ENCODE results near the gene HSPA4L. TPM values are rescaled to one million over a fixed set of nuclear protein-coding genes. Genes with fewer than 3 reads are reported as not detected.

HSPA4L gene
- polyA plus RNA-seq, 1 donor from 2014 or later: not detected

DNA sequence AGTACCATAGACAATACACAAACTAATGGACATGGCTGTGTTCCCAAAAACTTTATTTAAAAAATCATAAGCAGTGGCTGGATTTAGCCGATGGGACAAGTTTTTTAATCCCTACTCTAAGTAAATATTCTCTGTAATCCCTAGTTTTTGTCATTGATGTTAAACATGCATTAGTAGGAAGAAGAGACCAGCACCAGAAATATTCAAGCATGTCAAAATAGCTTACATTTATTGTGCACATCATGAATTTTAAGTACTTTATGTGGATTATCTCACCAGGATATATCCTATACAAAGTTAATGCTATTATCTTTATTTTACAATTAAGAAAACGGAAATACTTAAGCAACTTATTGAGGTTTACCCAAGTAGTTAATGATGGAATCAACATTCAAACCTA is 46.0 kb downstream of the HSPA4L start:
- Mint-ChIP-seq H3K4me1 (peaks cover 6 to 11% (median 7%) of the 10 kb centered on the region in 3 donors), H3K27me3 (no peaks in the 10 kb centered on the region), H3K27ac (no peak overlapping the region), H3K9me3 (no peaks in the 10 kb centered on the region), H3K4me3 (no peak overlapping the region), H3K36me3 (no peaks in the 10 kb centered on the region)

DNA sequence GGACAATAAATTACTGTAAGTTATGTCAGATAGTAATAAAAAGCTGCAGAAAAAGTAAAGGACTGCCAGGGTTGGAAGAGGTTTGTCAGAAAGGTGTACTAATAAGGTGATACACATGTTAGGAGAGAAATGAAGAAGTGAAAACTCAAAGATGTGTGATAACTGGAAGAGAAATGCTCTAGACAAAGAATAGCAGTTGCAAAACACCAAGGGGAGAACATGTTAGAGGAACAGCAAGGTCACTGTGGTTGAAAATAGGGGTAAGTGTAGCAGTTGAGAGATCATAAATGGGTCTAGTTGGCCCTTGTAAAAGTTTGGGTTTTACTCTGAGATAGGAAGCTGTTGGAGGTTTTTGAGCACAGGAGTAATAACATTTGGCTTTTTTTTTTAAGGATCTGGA is 46.9 kb downstream of the HSPA4L start:
- Mint-ChIP-seq H3K27ac (no peak overlapping the region), H3K27me3 (no peaks in the 10 kb centered on the region), H3K36me3 (no peaks in the 10 kb centered on the region), H3K4me1 (peaks cover 6 to 11% (median 7%) of the 10 kb centered on the region in 3 donors), H3K9me3 (no peaks in the 10 kb centered on the region), H3K4me3 (no peak overlapping the region)

DNA sequence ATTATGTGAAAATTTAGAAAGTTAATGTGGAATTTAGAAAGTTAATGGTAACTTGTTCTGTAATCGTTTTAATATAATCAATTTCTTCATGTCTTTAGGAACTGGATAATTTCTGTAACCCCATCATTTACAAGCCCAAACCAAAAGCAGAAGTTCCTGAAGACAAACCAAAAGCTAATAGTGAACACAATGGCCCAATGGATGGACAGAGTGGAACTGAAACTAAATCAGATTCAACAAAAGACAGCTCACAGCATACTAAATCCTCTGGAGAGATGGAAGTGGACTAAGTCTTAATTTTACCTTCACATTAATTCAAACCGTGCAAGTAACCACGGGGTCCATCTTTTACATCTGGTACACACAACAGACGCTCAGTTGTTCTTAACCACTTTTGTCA is 50.5 kb downstream of the HSPA4L start:
- Mint-ChIP-seq H3K27me3 (no peaks in the 10 kb centered on the region), H3K4me1 (peaks cover 6 to 11% (median 7%) of the 10 kb centered on the region in 3 donors), H3K4me3 (no peak overlapping the region), H3K9me3 (no peaks in the 10 kb centered on the region), H3K36me3 (no peaks in the 10 kb centered on the region), H3K27ac (no peak overlapping the region)

DNA sequence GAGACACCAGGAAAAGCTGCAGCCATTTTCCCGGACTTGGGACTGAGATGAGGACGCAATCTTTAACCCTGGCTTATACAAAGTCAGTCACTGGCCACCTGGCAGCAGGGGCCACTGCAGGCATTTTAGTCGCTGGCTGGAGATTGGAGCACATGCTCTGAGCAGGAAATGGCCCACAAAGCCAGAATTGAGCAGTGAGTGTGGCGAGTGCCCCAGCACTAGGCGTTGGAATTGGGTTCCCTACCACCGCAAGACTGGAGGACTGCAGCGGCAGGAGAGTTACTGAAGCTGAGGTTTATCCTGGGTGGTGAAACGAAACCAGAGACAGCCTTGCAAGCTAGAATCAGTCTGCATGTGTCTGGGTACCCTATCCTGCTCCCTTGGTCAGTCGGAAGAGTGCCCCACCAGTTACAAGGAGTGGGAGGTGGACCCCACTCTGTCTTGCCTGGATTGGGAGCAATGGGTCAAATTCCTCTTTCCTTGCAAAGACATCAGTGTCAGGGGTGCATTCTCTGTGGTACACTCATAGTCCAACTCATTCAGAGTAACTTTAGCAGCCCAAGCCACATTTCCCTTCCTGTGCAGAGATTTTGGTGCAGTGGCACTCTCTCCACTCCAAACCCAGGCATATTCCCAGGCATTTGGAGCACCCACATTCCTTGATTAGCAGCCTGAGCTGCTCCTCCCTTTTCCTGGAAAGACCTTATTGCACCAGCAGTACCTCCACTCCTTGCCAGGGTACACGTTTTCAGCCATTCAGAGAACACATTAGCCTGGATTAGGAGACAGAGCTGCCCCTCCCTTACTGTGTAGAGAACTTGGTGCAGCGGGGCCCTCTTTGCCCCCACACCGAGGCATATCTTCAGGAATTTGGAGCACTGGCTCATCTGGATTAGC is 61.8 kb downstream of the HSPA4L start:
- Mint-ChIP-seq H3K4me1 (no peaks in the 10 kb centered on the region), H3K9me3 (peaks cover 8 to 23% (median 14%) of the 10 kb centered on the region in 3 donors), H3K27me3 (no peaks in the 10 kb centered on the region), H3K4me3 (no peak overlapping the region), H3K27ac (no peak overlapping the region), H3K36me3 (peaks cover 15% of the 10 kb centered on the region)

DNA sequence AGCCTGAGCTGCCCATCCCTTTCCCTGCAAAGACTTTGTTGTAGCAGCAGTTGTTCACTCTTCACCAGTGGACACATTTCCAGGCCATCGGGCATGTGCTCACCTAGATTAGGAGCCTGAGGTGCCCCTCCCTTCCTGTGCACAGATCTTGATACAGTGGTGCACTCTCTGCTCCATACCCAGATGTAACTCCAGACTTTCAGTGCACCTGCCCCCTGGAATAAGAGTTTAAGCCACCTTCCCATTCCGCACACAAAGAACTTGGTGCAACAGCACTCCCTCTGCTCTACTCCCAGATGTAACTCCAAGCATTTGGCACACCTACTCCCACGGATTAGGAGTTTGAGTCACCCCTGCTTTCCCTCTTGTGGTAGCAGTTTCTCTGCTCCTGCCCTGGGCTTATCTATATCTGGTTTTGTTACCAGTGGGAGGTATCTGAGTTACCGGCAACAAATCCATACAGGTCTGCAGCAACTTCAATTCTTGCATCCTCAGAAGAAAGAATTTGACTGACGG is 62.5 kb downstream of the HSPA4L start:
- no peak overlapping the region for H3K27ac Mint-ChIP-seq
- H3K9me3 Mint-ChIP-seq: peaks cover 11 to 26% (median 18%) of the 10 kb centered on the region in 3 donors
- no peaks in the 10 kb centered on the region for H3K27me3 Mint-ChIP-seq
- no peaks in the 10 kb centered on the region for H3K4me1 Mint-ChIP-seq
- no peak overlapping the region for H3K4me3 Mint-ChIP-seq
- peaks cover 18% of the 10 kb centered on the region for H3K36me3 Mint-ChIP-seq

DNA sequence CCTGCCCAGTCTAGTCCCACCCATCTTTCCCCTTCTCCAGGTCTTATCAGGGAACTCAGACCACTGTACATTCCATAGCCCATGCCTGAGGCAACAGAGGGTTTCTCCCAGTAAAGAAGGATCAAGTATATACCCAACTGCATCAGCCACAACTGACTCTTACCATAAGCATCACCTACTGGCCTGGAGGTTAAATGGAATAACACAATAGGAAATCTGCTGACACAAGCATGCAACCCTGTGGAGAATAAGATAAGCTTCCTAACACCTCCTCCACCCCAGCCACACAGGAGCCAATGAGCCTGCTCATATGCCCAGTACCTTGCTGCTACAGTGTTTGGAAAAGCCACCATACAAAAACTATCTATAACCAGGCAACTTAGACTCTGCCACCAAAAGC is 63.9 kb downstream of the HSPA4L start:
- H3K27me3 Mint-ChIP-seq: no peaks in the 10 kb centered on the region
- H3K27ac Mint-ChIP-seq: peak overlapping the region in 1 of 3 donors; percentile 29
- H3K4me1 Mint-ChIP-seq: no peaks in the 10 kb centered on the region
- peak overlapping the region in 1 of 4 donors; percentile 58 for H3K4me3 Mint-ChIP-seq
- peaks cover 17 to 36% (median 26%) of the 10 kb centered on the region in 3 donors for H3K9me3 Mint-ChIP-seq
- peaks cover 23% of the 10 kb centered on the region for H3K36me3 Mint-ChIP-seq

DNA sequence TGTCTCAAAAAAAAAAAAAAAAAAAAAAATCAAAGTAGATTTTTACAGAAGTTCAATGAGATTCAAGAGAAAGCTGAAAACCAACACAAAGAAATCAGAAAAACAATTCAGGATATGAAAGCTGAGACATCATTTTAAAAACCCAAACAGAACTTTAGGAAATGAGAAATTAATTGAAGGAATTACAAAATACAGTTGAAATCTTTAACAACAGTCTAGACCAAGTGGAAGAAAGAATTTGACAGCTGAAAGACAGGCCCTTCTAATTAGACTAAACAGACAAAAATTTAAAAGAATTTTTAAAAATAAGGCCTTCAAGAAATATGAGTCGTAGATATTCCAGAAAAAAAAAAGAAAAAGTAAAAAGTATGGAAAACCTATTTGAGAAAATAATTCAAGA is 64.6 kb downstream of the HSPA4L start:
- no peaks in the 10 kb centered on the region for H3K4me1 Mint-ChIP-seq
- H3K9me3 Mint-ChIP-seq: peaks cover 17 to 36% (median 28%) of the 10 kb centered on the region in 3 donors
- H3K4me3 Mint-ChIP-seq: no peak overlapping the region
- H3K27ac Mint-ChIP-seq: peak overlapping the region in 1 of 3 donors; percentile 29
- no peaks in the 10 kb centered on the region for H3K27me3 Mint-ChIP-seq
- H3K36me3 Mint-ChIP-seq: peaks cover 25% of the 10 kb centered on the region

DNA sequence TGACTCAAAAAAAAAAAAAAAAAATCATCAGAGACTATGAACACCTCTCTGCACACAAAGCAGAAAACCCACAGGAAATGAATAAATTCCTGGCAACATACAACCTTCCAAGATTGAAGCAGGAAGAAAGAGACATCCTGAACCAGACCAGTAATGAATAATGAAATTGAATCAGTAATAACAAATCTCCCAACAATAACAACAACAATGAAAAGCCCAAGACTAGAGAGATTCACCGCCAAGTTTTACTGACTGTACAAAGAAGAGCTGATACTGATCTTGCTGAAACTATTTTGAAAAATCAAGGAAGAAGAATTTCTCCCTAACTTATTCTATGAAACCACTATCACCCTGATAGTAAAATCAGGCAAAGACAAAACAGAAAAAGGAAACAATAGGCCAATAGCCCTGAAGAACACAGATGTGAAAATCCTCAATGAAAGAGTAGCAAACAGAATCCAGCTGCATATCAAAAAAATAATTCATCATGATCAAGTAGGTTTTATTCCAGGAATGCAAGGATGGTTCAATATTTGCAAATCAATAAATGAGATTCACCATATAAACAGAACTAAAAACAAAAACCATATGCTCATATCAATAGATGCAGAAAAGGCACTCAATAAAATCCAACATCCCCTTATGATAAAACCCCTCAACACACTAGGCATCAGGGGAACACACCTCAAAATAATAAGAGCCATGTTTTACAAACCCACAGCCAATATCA is 67.5 kb downstream of the HSPA4L start:
- H3K4me3 Mint-ChIP-seq: peak overlapping the region in 1 of 4 donors; percentile 33

DNA sequence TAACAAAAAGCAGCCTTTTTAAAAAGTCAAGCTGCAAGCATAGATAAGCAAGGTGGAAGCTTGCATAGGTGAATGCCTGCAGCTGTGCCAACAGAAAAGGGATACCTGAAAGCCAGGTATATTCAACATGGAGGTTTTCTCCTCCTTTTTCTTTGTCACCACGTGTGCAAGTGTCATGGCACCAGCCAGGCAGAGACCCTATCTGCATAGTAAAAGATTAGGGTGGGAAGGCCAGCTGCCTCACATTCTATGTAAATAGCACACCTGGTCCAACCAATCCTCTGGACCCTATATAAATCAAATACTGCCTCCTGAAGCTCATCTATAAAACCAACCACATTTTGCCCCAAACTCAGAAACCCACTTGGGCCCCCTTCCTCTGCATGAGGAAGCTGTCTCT is 70.5 kb downstream of the HSPA4L start:
- peaks cover 26% of the 10 kb centered on the region for H3K36me3 Mint-ChIP-seq
- H3K9me3 Mint-ChIP-seq: peaks cover 17 to 26% (median 21%) of the 10 kb centered on the region in 3 donors
- H3K27ac Mint-ChIP-seq: peak overlapping the region in 1 of 3 donors; percentile 35
- H3K4me1 Mint-ChIP-seq: peaks cover 13% of the 10 kb centered on the region in 3 donors
- no peaks in the 10 kb centered on the region for H3K27me3 Mint-ChIP-seq
- no peak overlapping the region for H3K4me3 Mint-ChIP-seq

More for the DNA sequence above, 67.5 kb downstream of the HSPA4L start:
- Mint-ChIP-seq H3K36me3 (peaks cover 24% of the 10 kb centered on the region), H3K4me1 (no peaks in the 10 kb centered on the region), H3K9me3 (peaks cover 19 to 36% (median 32%) of the 10 kb centered on the region in 3 donors), H3K27me3 (no peaks in the 10 kb centered on the region), H3K27ac (no peak overlapping the region)

DNA sequence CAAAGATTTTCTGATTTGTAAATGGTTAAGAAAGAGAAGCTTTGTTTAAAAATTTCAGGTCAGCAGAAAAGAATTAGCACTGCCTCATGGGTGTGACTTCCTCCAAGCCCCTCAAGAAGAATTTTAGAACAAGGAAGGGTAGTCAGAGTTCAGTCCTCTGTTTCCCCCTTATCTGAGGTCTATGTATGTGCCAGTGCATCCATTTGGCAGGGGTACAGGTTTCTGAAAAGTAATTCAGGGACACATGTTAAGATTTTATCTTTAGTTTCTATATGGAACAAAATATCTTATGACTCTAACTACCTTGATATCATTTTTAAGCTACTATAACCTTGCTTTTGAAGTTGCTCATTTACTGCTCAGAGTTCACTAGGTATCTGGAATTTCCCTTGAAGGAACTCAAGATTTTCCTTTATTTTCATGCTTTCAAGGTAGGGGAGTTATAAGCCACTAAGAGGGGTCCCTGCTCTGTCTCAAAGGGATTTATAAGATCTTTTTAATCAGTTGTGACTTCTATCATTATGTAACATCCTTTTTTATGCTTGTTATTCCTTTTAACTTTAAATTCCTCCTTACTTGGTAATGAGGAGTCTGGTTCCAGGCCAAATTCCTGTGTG is 74.2 kb downstream of the HSPA4L start:
- H3K9me3 Mint-ChIP-seq: peaks cover 2 to 14% (median 13%) of the 10 kb centered on the region in 3 donors
- H3K36me3 Mint-ChIP-seq: peaks cover 12% of the 10 kb centered on the region
- peak overlapping the region in 1 of 3 donors; percentile 22 for H3K27ac Mint-ChIP-seq
- peak overlapping the region in 1 of 4 donors; percentile 78 for H3K4me3 Mint-ChIP-seq
- H3K27me3 Mint-ChIP-seq: no peaks in the 10 kb centered on the region
- H3K4me1 Mint-ChIP-seq: peaks cover 16 to 19% (median 16%) of the 10 kb centered on the region in 3 donors

DNA sequence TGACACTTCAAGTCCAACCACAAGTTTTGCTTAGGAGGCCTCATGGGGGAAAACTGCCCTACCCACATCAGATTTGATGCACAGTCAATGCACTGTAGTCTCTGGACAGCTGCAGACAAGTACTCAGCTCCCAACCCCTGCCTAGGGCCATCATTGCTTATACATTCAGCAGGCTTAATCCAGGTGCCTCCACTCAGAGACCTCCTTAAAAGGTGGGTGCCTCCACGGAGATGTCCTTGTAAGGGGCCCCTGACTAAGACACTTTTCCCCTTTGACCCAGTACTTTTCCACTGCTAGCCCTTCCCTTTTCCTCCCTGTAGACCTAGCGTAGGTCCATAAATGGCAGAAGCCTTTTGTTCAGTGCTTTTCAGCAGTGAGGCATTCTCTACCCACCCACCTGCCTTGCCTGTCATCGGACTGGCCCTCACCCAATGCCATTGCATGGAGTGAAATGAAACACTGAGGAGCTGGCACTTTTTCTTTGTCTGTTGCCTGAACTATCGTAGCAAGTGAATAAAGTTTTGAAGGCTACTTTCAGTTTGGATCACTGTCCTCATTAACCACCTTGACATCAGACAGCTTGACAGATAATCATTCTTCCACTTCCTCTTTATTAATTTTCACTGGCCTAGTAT is 74.8 kb downstream of the HSPA4L start:
- H3K9me3 Mint-ChIP-seq: peaks cover 2 to 14% (median 10%) of the 10 kb centered on the region in 3 donors
- peaks cover 12% of the 10 kb centered on the region for H3K36me3 Mint-ChIP-seq
- peaks cover 16 to 19% (median 16%) of the 10 kb centered on the region in 3 donors for H3K4me1 Mint-ChIP-seq
- peak overlapping the region in 2 of 4 donors; percentile 72 to 89 for H3K4me3 Mint-ChIP-seq
- no peaks in the 10 kb centered on the region for H3K27me3 Mint-ChIP-seq
- H3K27ac Mint-ChIP-seq: peak overlapping the region in 1 of 3 donors; percentile 22

DNA sequence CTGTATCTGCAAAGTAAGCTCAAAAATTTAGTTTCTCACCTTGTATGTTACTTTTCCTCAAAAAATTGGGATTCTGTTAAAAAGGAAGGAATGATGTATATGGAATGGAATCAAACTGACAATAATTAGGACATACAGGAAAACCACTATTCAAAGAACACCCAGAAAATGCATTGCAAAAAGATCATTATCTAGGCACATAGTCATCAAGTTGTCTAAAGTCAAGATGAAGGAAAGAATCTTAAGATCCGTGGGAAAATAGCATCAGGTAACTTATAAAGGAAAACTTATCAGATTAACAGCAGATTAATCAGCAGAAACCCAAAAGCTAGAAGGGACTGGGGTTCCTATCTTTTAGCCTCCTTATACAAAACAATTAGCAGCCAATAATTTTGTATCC is 75.5 kb downstream of the HSPA4L start:
- H3K27ac Mint-ChIP-seq: no peak overlapping the region
- H3K27me3 Mint-ChIP-seq: no peaks in the 10 kb centered on the region
- peaks cover 16 to 19% (median 16%) of the 10 kb centered on the region in 3 donors for H3K4me1 Mint-ChIP-seq
- H3K9me3 Mint-ChIP-seq: peaks cover 2 to 14% (median 10%) of the 10 kb centered on the region in 3 donors
- peaks cover 10% of the 10 kb centered on the region for H3K36me3 Mint-ChIP-seq
- peak overlapping the region in 1 of 4 donors; percentile 45 for H3K4me3 Mint-ChIP-seq

DNA sequence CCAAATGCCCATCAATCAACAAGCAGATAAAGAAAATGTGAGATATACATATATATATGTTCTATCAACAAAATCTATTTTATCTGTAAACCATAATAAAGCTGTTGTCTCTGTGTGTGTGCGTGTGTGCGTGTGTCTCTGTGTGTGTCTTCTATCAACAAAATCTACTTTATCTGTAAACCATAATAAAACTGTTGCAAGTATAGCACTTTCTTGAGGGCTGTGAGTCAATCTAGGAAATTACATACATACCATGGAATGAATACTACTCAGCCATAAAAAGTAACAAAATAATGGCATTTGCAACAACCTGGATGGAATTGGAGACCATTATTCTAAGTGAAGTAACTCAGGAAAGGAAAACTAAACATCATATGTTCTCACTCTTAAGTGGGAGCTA is 86.1 kb downstream of the HSPA4L start:
- no peaks in the 10 kb centered on the region for H3K27me3 Mint-ChIP-seq
- no peaks in the 10 kb centered on the region for H3K36me3 Mint-ChIP-seq
- peaks cover 0 to 1% (median 0%) of the 10 kb centered on the region in 3 donors for H3K9me3 Mint-ChIP-seq
- no peak overlapping the region for H3K4me3 Mint-ChIP-seq
- H3K4me1 Mint-ChIP-seq: peaks cover 0 to 2% (median 1%) of the 10 kb centered on the region in 3 donors
- H3K27ac Mint-ChIP-seq: no peak overlapping the region

DNA sequence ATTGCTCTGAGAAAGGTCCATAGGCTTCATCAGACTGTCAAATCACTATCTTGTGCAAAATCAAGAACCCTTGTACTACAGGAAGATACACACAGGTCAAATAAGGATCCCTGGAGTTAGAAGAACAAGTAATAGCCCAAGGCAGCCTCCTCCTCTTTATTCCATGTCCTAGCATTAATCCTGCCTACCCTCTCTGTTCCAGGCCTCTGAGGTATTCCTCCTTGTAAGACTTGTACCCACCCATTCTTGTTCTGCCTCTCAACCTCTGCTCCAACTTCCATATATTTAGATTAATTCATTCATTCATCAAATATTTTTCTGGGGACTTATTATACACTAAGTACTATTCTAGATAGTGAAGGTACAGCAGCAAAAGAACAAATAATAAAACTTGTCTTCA is 88.2 kb downstream of the HSPA4L start:
- Mint-ChIP-seq H3K4me3 (no peak overlapping the region), H3K27ac (peak overlapping the region in 1 of 3 donors; percentile 3), H3K27me3 (no peaks in the 10 kb centered on the region)

More for the DNA sequence above, 88.2 kb downstream of the HSPA4L start:
- H3K36me3 Mint-ChIP-seq: no peaks in the 10 kb centered on the region
- peaks cover 0 to 2% (median 1%) of the 10 kb centered on the region in 3 donors for H3K4me1 Mint-ChIP-seq
- H3K9me3 Mint-ChIP-seq: no peaks in the 10 kb centered on the region

All from IgD-negative memory B cell (primary cell).